Inflammatory macrophage treated with lipopolysaccharide for 4 hours (primary cell): ENCODE data around the gene SPIRE1.
"Not testable (repeated sequence)": the region's sequence is repeated elsewhere in the genome, so short reads cannot be mapped to it uniquely, and the experiment has no call there.

Source experiments
- DNase-seq: peaks from one replicate; pipeline ENCODE4 v3.0.0-alpha.2; 2020

The SPIRE1 gene

DNA sequence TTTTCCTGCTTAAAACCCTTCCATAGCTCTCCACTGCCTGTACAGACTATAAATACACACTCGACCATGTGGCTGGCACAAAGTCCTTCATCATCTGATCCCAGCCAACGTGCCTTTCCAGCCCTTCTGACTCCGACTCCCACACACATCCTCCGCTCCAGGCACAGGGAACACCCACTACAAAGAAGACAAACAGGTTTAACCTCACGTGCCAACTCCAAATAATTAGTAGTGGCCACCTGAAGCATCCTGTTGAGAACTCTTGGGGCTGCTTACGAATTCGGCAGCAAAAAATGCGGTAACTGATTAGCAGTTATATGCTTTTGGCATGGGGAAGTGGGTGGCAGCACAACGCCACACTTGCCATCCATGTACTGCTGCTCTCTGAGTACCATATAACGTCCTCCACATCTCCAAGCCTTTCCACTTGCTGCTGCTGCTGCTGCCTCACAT, 12.1 kb downstream of the SPIRE1 start:
- DNase-seq = no peak

- DNase-seq = peak; percentile 58
Measured at GRCh38 chr18:12645254-12645653, 12.7 kb downstream of the SPIRE1 start.

DNA sequence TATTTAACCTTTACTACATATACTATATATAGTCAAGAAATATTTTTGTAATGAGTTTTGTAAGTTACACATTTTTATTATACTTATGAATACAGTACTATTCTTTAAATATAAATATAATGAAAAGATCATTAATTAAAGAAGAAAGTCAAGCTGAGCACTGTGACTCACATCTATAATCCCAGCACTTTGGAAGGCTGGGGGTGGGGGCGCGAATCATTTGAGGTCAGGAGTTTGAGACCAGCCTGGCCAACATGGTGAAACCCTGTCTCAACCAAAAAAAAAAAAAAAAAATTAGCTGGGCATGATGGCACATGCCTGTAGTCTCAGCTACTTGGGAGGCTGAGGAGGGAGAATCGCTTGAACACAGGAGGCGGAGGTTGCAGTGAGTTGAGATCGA, 14.2 kb downstream of the SPIRE1 start:
- DNase-seq = not testable (repeated sequence)

DNA sequence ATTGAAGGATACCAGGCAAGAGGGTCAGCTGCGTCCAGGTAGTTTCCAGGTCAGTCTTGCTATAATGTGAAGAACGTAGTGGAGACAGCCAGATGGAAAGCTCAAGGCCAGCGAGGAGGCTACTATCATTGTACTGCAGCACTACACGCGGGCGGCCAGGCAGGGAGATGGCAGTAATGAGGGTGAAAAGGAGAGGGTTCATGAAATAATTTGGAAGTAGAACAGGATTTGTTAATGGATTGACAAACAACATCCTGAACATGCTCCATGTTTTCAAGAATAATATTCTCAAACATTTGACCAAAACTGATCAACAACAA, 17.1 kb downstream of the SPIRE1 start:
- DNase-seq = no peak

GRCh38 chr18:12639990-12640880, 17.7 kb downstream of the SPIRE1 start:
- DNase-seq = no peak

- DNase-seq = no peak
Measured at GRCh38 chr18:12638644-12639124, 19.2 kb downstream of the SPIRE1 start.

- DNase-seq = no peak
Measured at GRCh38 chr18:12637901-12638643, 19.8 kb downstream of the SPIRE1 start.

- DNase-seq = no peak
Measured at GRCh38 chr18:12637393-12637792, 20.5 kb downstream of the SPIRE1 start.

DNA sequence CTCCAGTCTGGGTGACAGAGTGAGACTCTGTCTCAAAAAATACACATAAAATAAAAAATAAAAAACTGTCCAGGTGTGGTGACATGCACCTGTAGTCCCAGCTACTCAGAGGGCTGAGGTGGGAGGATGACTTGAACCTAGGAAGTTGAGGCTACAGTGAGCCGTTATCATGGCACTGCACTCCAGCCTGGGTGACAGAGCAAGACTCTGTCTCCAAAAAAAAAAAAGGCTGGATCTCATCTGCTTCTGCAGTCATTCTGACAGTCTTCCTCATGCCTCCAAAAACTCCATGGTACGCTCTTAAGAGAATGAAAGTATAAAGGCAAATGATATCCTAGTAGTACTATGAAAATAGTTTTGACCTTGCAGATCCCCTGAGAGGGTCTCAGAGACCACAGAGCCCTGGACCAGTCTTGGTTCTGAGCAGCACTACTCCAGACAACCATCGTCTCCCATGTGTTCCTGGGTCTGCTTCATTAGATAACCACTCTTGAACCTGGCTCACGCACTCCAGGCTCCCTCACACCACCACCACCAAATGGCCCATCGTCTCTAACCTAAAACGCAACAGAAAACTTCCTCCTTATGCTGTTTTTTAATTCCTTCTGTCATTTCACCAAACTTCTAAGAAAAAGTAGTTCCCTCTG, 26.0 kb downstream of the SPIRE1 start:
- no peak for DNase-seq

DNA sequence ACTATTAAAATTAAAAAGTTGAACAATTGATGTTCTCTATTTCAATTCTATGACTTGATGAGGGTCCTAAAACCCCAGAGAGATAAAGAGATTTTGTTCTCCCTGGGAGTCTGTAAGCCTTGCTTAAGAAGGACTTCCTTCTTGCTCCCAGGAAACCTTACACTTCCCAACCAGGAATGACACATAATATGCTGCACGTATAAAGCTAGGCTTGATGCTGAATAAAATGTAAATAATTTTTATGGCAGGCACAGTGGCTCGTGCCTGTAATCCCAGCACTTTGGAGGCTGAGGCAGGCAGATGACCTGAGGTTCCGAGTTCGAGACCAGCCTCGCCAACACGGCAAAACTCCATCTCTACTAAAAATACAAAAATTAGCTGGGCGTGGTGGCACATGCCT, 27.8 kb downstream of the SPIRE1 start:
- DNase-seq = no peak

GRCh38 chr18:12628706-12629702, 28.9 kb downstream of the SPIRE1 start:
- no peak for DNase-seq

DNA sequence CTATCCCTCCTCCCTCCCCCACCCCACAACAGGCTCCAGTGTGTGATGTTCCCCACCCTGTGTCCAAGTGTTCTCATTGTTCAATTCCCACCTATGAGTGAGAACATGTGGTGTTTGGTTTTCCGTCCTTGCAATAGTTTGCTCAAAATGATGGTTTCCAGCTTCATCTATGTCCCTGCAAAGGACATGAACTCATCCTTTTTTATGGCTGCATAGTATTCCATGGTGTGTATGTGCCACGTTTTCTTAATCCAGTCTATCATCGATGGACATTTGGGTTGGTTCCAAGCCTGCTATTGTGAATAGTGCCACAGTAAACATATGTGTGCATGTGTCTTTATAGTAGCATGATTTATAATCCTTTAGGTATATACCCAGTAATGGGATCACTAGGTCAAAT, 30.7 kb downstream of the SPIRE1 start:
- not testable (repeated sequence) for DNase-seq

GRCh38 chr18:12625241-12625640, 32.7 kb downstream of the SPIRE1 start:
- DNase-seq = no peak

DNA sequence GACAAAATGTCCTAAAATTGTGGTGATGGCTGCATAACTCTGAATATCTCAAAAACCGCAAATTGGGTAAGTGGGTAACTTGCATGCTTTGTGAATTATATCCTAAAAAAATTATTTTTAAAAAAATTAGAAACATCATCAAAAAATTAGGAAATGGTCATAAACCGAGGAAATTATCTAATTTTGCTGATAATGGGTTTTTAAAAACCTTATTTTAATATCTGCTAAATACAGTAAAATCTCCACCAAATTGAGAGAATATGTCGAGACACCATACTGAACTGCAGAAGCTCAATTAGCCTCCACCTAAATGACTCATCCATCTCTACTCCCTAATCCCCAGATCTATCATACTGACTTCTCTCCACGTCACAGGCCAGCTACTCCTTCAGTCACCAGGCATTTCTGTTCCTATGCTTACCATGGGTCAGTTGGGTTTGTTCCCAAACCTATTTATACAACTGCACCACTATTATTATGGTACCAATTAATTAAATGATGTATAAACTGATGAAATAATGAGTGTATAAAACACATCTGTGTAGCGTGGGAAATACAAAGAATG, 36.1 kb downstream of the SPIRE1 start:
- no peak for DNase-seq

DNA sequence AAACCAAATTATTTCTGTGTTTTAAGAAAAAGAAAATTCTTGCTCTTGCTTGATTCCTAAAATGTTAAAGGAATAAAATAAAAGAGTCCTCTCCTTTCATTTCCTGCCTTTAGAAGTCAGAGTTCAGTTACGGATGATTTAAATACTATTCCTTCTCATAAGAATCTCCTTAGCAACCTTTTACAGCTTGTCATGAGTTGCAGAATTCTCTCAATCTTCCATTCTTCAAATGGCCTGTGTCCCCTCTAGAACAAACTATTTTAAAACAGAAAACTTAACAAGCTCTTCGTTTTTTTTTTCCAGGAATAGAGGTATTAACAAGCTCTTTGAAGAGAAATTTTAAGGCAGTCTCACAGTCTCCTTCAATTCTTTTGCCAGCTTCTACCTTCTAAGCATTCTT, 42.2 kb downstream of the SPIRE1 start:
- no peak for DNase-seq

DNA sequence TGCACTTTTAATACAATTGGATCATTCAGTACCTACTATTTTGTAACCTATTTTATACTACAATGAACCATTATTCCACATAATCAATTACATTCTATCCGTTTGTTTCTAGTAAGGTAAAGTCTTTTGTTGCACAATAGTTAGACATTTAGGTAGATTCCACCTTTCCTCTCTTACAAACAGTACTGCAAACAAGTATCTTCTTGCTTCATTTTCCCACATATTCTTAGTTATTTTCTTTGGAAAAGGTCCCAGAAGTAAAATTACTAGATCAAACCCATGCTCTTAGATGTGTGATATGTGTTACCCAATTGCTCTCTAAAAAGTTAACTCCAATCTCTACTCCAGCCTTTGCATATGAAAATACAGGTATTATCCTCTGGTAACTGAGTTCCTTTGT, 49.6 kb downstream of the SPIRE1 start:
- DNase-seq = no peak

- peak; percentile 96 for DNase-seq
Measured at GRCh38 chr18:12606592-12607315, 51.2 kb downstream of the SPIRE1 start.

- no peak for DNase-seq
Measured at GRCh38 chr18:12604445-12605007, 53.4 kb downstream of the SPIRE1 start.

DNA sequence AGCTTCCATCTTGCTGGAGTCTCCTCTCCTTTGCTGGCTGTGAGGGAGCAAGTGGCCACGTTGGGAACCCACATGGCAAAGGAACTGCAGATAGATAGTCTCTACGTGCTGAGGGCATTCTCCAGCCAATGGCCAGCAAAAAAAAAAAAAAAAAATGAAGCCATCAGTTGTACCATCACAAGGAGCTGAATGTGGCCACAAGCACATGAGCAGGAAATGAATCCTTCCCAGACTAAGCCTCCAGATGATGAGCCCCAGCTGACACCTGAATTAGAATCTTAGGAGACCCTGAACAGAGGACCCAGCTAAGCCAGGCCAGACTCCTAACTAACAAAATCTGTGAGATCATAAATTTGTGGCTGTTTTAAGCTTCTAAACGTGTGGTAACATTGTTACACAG, 57.9 kb downstream of the SPIRE1 start:
- no peak for DNase-seq

DNA sequence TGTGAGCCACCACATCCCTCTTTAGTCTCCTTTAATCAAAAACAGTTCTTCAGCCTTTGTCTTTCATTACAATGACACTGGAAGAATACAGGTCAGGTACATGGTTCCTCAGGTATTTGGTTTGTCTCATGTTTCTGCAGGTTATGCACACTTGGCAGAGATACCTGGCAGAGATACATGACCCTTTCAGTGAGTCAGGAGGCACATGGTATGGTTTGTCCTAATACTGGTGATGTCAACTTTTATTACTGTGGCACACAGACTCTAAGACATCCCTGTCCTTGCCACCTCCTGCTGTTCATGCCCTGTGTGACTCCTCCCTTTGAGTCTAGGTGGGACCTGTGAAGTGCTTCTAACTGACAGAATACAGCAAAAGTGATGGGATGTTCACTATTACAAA, 58.4 kb downstream of the SPIRE1 start:
- DNase-seq = no peak
